ENCODE data around the gene GRP. TPM values are rescaled to one million over a fixed set of nuclear protein-coding genes. Genes with fewer than 3 reads are reported as not detected.

The GRP gene
- total RNA-seq, 4 donors from 2014 or later: 0.67 to 8.6 (median 2.9) TPM; not detected in 1

DNA sequence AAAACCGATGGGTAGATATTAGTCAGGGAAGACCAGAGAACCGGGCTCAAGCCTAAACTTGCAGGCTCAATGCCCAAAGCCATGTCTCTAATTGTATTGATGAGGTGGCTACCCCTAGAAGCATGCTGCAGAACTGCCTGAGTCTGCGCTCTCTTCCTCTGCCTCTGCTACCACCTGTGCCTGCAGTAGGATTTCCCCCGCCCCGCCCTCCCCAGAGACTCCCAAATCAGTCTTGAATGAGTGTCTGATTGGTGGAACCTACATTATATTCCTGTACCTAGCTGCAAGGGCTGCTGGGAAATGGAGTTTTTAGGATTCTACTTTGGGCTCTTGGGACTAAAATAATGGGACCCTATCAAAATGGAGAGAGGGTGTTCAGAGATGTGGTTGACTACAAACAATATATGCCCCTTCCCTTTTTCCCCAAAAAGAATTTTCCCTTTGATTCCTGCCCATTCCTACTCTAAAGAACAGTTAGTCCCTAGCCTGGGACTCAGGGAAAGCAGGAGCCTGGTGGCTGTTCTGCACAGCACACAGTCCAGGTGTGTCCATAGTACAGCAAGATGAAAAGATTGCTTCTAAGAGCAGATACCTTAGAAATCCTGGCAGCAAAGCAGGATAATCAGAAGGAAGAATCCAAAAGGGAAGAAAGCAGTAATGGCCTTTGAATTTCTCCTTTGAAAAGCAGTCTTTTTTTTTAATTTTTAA lies 12.5 kb downstream of the GRP start:
- Histone ChIP-seq H3K27me3 (no peaks in the 10 kb centered on the region), H3K4me3 (replicated peaks in 1 of 3) (no peak overlapping the region), H3K9me3 (no peaks in the 10 kb centered on the region), H3K27ac (no peak overlapping the region), H3K36me3 (no peaks in the 10 kb centered on the region), H3K4me1 (no peaks in the 10 kb centered on the region)
- no peak for DNase-seq
- intact Hi-C loops (cut with DNase I): no loop called here
- TF ChIP-seq, protein P1, sequence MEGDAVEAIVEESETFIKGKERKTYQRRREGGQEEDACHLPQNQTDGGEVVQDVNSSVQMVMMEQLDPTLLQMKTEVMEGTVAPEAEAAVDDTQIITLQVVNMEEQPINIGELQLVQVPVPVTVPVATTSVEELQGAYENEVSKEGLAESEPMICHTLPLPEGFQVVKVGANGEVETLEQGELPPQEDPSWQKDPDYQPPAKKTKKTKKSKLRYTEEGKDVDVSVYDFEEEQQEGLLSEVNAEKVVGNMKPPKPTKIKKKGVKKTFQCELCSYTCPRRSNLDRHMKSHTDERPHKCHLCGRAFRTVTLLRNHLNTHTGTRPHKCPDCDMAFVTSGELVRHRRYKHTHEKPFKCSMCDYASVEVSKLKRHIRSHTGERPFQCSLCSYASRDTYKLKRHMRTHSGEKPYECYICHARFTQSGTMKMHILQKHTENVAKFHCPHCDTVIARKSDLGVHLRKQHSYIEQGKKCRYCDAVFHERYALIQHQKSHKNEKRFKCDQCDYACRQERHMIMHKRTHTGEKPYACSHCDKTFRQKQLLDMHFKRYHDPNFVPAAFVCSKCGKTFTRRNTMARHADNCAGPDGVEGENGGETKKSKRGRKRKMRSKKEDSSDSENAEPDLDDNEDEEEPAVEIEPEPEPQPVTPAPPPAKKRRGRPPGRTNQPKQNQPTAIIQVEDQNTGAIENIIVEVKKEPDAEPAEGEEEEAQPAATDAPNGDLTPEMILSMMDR (IDR thresholded peaks at IDR 0.05): no peak
- no peak for TF ChIP-seq POLR2A (IDR thresholded peaks at IDR 0.05)
- WGBS, 2 donors: 82 to 84% methylated on average over 5 of the region's 5 CpGs

DNA sequence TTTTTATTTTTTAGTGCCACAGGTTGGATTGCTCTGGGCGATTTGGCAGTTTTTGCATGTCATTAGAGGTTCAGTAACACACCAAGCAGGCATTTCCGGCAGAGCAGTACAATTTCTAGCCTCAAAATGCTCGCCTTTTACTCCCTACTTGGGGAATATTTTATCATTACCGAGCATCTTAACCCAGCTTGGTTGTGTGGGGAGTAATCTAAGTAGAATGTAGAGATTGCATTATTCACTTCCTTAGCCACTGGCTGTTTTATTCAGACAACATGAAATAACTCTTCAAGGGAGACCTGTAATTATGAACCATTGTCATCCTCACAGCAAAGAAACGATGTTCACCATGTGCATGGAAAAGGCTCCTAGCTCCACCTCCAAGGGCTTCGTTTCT lies 13.1 kb downstream of the GRP start:
- Histone ChIP-seq H3K27me3 (no peaks in the 10 kb centered on the region), H3K9me3 (no peaks in the 10 kb centered on the region), H3K4me3 (replicated peaks in 1 of 3) (no peak overlapping the region), H3K27ac (no peak overlapping the region), H3K4me1 (no peaks in the 10 kb centered on the region), H3K36me3 (no peaks in the 10 kb centered on the region)
- TF ChIP-seq, protein P1 (IDR thresholded peaks at IDR 0.05): no peak
- no peak for TF ChIP-seq POLR2A (IDR thresholded peaks at IDR 0.05)
- intact Hi-C loops (cut with DNase I): no loop called here
- WGBS, 2 donors: 82 to 88% methylated on average over 6 of the region's 6 CpGs
- DNase-seq: no peak

DNA sequence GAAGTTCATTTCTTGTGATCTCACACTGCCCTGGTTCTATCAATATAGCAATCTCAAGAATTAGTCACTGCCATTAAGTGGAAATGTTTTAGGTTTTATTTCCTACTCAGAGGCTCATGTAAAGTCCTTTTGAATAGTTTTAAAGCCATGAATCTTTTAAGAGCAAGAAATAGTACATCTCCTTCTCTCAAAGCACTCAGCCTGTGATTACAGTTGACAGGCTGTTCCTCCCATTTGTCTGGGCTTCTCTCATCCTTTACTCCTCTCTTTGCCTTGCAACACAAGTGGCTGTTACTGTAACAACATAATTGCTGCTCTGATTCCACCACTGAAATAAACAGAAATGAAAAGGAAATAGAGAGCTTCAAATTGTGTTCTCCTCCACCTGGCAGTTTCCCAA lies 18.4 kb downstream of the GRP start:
- intact Hi-C loops (cut with DNase I): no loop called here
- no peaks in the 10 kb centered on the region for H3K4me1 ChIP-seq
- no peak overlapping the region for H3K4me3 ChIP-seq (replicated peaks in 1 of 3)
- no peak for TF ChIP-seq POLR2A (IDR thresholded peaks at IDR 0.05)
- TF ChIP-seq, protein P1 (IDR thresholded peaks at IDR 0.05): no peak
- H3K27ac ChIP-seq: no peak overlapping the region
- H3K27me3 ChIP-seq: no peaks in the 10 kb centered on the region
- no peak for DNase-seq
- no peaks in the 10 kb centered on the region for H3K9me3 ChIP-seq
- H3K36me3 ChIP-seq: no peaks in the 10 kb centered on the region

DNA sequence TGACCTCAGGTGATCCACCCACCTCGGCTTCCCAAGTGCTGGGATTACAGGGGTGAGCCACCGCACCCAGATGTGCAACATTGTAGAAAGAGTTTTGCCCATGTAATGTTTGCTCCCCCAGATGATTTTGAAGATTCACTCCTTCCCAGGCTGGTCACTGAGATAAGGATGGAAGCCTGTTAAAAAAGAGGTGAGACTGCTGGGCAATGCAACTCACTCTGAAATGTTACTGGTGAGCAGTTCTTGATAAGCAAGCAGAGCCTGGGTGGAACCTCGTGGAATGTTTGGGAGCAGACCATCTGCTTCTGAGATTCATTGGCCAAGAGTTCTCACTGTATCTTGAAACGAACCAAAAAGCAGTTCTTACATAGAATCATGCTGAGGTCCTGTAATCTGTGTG lies 19.7 kb downstream of the GRP start:
- Histone ChIP-seq H3K27ac (no peak overlapping the region), H3K4me1 (no peaks in the 10 kb centered on the region), H3K27me3 (no peaks in the 10 kb centered on the region), H3K4me3 (replicated peaks in 1 of 3) (no peak overlapping the region), H3K9me3 (no peaks in the 10 kb centered on the region), H3K36me3 (no peaks in the 10 kb centered on the region)
- TF ChIP-seq POLR2A (IDR thresholded peaks at IDR 0.05): no peak
- TF ChIP-seq, protein P1 (IDR thresholded peaks at IDR 0.05): no peak
- WGBS, 2 donors: 77 to 81% methylated on average over 4 of the region's 4 CpGs
- DNase-seq: no peak
- intact Hi-C loops (cut with DNase I): no loop called here

DNA sequence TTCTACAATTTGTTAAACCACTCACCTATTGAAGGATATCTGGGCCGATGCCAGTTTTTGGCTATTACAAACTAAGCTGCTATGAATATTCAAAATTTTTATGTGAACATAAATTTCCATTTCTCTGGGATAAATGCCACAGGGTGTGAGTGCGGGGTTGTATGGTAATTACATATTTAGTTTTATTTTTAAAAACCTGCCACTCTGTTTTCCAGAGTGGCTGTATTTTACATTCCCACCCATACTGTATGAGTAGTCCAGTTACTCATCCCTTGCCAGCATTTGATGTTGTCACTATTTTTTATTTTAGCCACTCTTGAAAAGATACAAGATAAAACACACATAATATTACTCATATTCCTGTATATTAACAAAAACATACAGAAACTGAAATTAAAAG lies 22.9 kb downstream of the GRP start:
- H3K9me3 ChIP-seq: no peaks in the 10 kb centered on the region
- 92 to 93% methylated on average over 2 of the region's 2 CpGs for WGBS, 2 donors
- no peak for TF ChIP-seq POLR2A (IDR thresholded peaks at IDR 0.05)
- TF ChIP-seq, protein P1 (IDR thresholded peaks at IDR 0.05): no peak
- H3K27me3 ChIP-seq: no peaks in the 10 kb centered on the region
- H3K4me3 ChIP-seq (replicated peaks in 1 of 3): no peak overlapping the region
- no peaks in the 10 kb centered on the region for H3K4me1 ChIP-seq
- intact Hi-C loops (cut with DNase I): no loop called here
- no peaks in the 10 kb centered on the region for H3K36me3 ChIP-seq
- DNase-seq: no peak
- no peak overlapping the region for H3K27ac ChIP-seq

Measured in thyroid gland (tissue), 4 donors.